AG10803 (cell line): ENCODE measurements around the gene FAAP100.

Source experiments
- DNase-seq: peaks from one replicate; pipeline ENCODE4 v3.0.0; 2010; ENCODE audit warnings: low read depth
- H3K4me3 ChIP-seq: 2 replicates; pipeline ENCODE4 v1.5.1; 2011; ENCODE audit warnings: mild to moderate bottlenecking, low read length, control low read depth
- CTCF ChIP-seq: conservative IDR thresholded peaks from 2 replicates; pipeline ENCODE4 v1.5.1; 2011; ENCODE audit warnings: mild to moderate bottlenecking, low read length, control low read depth, inconsistent platforms

The FAAP100 gene

DNA sequence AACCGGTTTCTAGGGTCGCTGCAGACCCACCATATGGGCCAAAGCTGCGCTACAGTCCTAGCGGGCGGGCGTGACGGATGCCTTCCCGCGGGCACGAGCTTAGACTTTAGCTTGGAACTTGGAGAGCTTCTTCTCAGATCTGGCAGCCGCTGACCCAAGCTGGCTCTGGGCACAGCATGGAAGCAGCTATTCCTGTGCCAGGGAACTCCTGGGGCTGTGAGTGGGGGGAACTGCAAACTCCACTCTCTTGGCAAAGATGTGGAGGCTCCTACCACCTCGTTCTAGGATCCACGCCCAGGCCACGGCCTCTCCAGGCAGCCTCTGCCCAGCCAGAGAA, 8.8 kb downstream of the FAAP100 start:
- DNase-seq, result no peak
- TF ChIP-seq CTCF, result no peak
- H3K4me3 ChIP-seq, result no peak overlapping the region

GRCh38 chr17:81542431-81543338, 9.5 kb downstream of the FAAP100 start:
- H3K4me3 ChIP-seq, result no peak overlapping the region
- no peak for DNase-seq
- no peak for TF ChIP-seq CTCF

GRCh38 chr17:81541123-81541522, 11.0 kb downstream of the FAAP100 start:
- TF ChIP-seq CTCF, result no peak

DNA sequence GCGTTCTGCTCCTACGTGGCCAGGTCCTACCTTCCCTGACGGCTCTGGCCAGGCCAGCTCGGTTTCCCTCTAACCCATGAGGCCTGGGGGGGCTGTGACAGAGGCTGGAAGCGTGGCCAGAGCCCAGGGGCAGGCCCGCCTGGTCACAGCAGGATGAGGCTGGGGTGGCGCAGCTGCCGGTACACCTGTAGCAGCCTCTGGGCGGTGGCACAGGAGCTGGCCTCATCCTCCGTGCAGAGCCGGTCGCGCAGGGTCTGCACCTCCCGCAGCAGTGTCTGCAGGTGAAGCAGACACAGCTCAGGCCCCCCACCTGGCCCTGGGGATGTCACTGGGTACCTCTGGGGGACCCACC, 11.5 kb downstream of the FAAP100 start:
- no peak for TF ChIP-seq CTCF
- no peak for DNase-seq

More at GRCh38 chr17:81541123-81541522, 11.0 kb downstream of the FAAP100 start:
- H3K4me3 ChIP-seq, result no peak overlapping the region
- no peak for DNase-seq

GRCh38 chr17:81539961-81540675, 12.0 kb downstream of the FAAP100 start:
- TF ChIP-seq CTCF, result no peak
- no peak overlapping the region for H3K4me3 ChIP-seq
- no peak for DNase-seq

More for the DNA sequence above, 11.5 kb downstream of the FAAP100 start:
- H3K4me3 ChIP-seq, result no peak overlapping the region

- DNase-seq, result no peak
- H3K4me3 ChIP-seq, result no peak overlapping the region
- no peak for TF ChIP-seq CTCF
Observed at GRCh38 chr17:81539571-81539900, 12.6 kb downstream of the FAAP100 start.
